Hindlimb muscle (tissue), 1 donor: ENCODE data around the gene NEDD9. TPM values are rescaled to one million over a fixed set of nuclear protein-coding genes. Genes with fewer than 3 reads are reported as not detected.

Experiments used
- DNase-seq: peaks from one replicate; pipeline ENCODE4 v3.0.0-alpha.2; 2013
- polyA plus RNA-seq: library from polyadenylated mRNA; unstranded; fragments of 120-200 nt; gene quantifications from one replicate; pipeline ENCODE4 v1.2.1, GENCODE V29; 2013; ENCODE audit not compliant: insufficient read length

The NEDD9 gene, protein sequence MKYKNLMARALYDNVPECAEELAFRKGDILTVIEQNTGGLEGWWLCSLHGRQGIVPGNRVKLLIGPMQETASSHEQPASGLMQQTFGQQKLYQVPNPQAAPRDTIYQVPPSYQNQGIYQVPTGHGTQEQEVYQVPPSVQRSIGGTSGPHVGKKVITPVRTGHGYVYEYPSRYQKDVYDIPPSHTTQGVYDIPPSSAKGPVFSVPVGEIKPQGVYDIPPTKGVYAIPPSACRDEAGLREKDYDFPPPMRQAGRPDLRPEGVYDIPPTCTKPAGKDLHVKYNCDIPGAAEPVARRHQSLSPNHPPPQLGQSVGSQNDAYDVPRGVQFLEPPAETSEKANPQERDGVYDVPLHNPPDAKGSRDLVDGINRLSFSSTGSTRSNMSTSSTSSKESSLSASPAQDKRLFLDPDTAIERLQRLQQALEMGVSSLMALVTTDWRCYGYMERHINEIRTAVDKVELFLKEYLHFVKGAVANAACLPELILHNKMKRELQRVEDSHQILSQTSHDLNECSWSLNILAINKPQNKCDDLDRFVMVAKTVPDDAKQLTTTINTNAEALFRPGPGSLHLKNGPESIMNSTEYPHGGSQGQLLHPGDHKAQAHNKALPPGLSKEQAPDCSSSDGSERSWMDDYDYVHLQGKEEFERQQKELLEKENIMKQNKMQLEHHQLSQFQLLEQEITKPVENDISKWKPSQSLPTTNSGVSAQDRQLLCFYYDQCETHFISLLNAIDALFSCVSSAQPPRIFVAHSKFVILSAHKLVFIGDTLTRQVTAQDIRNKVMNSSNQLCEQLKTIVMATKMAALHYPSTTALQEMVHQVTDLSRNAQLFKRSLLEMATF
- polyA plus RNA-seq = 9.6 TPM

DNA sequence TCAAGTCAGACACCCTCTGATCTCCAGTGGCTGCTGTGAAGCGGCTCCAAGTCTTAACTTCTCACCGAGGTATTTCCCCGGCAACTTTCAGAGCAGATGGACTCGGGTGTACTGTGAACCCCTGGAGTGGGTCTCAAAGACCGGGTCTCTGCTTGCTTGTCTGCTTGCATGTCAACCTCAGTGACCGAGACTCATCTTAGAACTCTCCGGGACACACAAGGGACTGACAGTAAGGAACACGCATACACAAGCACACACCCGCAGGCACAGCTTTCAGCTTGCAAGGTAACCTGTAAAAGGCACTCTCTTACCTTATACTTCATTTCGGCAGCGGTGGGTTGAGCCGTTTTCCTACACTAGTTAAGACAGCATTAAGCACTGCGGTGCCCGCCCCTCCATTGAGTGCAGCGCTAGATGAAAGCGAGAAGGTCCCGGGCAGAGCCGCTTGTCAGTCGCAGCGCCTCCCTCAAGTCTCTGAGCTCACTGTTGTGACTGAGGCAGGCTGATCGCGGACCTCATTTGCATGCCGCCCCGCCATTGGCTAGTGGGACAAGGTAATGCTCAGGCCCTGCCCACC lies at the start of gene NEDD9:
Gene NEDD9 (minus strand): TSS at position 476 of the 577 bp plus-strand sequence. CDS start 153 bp downstream, at position 323.
- DNase-seq = peak; percentile 92

DNA sequence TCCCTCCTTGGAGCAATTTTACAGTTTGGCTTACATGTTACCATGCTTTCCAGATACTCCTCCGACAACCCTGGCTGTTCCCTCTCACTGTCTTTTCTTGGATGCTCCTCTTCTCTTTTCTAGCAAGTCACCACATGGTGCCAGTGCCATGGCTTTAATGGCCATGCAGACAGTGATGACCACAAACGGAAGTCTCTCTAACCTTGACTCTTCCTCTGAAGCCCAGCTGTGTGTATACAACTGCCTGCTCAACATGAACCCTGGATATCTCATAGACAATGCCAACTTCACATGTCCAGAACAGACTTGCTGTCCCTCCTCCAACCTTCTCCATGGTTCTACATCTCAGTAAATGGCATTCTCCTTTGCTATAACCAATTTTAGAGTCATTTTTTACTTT lies 49.8 kb upstream of the NEDD9 start:
- no peak for DNase-seq

DNA sequence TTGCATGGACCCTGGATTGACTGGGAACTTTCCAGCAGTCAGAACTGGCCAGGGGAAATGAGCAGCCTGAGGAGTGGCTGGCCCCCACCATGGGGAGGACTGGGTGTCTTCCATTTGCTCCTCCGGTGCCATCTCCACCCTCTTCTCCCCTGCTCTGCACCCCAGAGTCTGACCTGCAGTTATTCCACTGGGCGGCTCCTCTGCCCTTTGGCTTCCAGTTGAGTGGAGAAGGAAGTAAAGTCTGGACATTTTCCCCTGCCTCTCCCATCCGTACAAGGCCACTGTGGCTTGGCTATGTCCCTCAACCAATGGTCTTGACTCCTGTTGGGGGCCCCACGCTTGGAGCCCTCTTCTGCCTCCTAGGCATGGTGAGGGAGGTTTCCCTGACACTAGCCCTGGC lies 47.9 kb upstream of the NEDD9 start:
- DNase-seq = no peak

DNA sequence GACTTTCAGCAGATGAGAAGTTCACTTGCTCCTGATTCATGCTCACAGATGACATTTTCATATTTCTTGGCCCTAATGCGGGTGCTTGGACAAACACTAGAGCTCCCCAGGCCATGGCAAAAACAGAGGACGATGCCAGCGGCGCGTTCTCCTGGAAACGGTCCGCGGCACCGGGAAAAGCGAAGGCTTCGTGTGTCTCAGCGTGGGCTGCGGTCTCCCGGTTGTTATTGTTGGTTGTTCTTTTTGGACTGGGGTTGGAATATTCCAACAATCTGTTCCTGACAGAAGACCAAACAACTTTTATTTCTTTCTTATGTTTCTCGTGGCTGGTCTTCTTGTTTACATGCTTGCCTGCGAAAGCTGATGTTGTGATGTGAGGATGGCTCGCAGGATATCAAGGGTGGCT lies 46.8 kb upstream of the NEDD9 start:
- DNase-seq = peak; percentile 29

DNA sequence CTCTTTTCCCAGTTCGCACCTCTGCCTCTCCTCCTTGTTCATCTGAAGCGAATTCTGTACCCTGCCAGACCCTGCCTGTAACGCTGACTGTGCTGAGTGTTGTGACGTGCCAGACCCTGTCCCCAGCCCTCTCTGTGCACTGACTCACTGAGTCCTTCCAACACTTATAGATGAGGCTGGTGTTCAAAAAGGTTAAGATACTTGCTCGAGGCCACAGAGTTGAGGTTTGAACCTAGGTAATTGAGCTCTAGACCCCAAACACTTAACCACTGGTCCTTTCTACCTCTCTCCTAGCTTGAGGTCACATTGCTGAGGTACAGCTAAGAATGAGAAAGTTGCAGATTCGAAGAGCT lies 45.7 kb upstream of the NEDD9 start:
- DNase-seq = no peak

DNA sequence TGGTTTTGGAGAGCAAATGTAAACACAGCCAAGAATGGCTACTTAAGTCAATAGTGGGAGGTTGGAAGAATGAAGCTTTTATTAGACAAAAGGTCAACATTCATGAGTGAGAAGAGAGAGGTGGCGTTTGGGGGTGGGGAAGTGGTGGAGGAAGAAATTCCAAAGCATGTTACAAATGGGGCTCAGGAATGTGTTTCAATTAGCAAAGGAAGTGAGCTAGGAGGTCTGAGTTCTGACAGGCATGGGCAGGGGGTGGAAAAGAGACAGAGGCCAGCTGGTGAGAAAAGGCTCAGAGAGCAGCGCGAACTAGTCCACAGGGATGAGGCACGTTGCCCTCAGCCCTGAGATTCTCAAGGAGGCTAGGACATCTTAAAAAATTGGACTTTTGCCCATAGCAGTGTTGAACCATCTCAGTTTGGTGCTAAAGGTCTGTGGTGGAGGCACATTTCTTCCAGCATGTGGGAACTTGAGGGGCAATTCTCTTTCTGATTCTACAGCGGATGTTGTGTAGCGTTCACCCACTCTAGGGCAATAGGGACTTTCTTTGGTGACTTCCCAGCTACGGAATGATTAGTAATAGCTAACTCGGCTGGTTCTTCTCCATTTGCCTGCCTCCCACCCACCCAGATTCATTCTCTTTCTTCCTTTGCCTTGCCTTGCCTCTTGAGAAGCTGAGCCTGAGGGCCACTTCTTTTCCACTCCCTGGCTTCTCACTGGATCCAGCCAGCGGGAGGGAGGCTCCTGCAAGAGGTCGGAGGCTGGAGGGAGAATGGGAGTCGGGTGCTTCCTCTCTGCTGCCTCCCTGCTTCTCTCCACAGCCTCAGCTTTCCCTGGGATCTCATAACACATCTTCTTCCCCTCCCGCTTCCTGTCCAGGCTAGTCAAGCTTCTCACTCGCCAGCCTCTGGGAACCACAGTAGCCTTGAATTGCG lies 45.1 kb upstream of the NEDD9 start:
- no peak for DNase-seq

DNA sequence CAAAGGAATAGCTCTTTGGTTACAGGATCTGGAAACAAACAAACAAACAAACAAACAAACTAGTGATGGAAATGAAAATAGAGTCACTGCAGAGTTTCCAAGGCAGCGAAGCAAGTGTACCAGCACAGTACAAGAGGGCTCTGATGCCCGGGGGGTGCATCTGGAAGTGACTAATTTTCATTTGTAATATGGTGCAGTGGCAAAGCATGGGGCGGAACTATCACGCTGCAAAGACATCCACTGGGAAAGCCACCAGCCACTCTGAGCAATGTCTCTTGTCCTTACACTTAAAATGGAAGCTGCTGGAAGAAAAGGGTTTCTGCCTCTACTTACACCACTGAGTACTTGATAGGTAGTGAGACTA lies 44.4 kb upstream of the NEDD9 start:
- no peak for DNase-seq

DNA sequence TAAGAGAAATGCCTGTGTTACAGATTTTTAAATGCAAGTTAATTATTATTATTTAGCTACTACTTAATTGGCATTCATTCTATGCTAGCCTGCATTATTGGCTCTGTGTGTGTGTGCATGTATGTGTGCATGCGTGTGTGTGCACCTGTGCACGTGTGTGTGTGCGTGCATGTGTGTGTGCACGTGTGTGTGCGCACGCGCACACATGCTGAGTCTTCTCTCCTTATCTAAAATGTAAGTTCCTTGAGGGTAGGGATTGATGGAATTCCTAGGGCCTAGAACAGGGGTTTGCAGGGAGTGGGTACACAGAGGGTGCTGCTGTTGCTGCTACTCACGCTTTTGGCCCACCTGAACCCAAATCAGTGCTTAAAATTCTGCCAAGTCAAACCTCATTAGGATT lies 43.8 kb upstream of the NEDD9 start:
- DNase-seq = no peak

DNA sequence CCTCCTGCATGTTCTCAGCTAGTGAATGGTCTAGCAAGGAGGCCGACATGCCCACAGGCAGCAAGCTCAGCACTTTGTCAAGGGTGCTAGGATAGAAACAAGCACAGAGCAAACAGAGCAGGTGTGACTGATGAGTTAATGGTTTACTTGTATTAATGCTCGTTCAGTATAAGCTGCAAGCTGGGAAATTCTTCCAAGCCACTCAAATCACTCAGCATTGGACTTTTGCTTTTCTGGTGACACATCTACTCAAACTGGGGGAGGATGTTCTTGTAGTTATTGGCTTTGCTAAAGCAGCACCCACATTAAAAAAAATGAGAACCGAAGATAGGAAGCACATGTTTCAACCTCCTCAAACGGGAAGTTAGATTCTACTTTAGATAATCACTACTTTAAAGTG lies 43.1 kb upstream of the NEDD9 start:
- DNase-seq = no peak

DNA sequence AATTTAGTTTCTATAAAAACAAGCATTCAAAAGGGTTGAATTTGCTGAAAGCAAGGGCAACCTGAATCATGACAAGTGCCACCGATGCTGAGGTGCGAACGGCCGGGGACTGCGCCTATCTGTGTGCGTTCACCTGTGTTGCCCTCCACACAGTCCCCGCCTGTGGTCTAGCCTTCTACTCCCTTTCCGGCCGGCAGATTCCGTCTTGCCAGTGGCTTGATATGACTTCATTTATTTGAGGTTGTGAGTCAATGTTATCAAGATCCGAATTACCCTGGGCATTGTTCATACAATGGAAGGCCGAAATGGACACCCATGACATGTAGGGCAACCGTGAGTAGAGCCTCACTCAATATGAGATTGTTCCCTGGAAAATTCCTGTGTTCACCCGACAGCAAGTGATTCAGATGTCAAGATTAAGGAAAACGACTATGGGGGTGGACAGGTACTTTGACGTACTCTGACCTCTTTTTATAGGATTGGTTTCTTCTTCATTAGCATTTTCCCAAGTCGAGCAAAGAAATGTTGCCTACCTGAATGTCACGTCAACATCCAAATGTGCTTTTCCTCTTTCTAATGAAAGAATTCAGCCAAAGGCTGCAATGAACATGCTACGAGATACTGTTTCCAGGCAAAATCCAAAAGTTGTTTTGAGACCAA lies 41.1 kb upstream of the NEDD9 start:
- no peak for DNase-seq

DNA sequence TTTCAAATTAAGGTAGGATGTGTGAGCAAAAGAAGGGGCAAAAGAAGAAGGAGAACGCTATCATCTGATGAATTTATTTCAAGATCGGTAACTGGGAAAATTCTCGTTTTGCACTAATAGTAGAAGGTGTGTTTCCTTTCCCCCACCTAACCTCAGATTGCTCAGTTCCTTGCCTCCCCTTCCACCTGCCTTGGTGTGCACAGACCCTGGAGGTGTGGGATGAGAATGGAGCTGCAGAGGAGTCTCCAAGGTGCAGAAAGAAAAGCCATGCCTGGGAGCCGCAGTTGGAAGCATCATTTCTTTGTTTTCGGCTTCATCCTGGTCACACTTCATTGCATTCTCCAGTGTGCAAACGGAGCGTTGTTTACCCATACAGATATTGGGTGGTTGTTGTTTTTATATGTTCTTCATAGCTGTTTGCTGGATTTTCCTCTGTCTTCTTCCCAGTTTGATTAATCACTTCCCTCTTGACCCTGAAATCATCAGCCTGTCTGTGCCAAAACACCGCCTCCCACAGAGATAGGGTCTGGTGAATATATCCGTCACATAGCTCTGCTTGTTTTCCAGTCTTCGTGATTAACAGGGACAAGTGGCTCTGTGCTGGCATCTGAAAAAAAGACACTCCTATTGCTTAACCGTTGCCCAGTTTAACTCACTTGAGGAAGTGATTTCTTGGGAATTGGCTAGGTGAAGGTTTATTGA lies 40.2 kb upstream of the NEDD9 start:
- DNase-seq = no peak

DNA sequence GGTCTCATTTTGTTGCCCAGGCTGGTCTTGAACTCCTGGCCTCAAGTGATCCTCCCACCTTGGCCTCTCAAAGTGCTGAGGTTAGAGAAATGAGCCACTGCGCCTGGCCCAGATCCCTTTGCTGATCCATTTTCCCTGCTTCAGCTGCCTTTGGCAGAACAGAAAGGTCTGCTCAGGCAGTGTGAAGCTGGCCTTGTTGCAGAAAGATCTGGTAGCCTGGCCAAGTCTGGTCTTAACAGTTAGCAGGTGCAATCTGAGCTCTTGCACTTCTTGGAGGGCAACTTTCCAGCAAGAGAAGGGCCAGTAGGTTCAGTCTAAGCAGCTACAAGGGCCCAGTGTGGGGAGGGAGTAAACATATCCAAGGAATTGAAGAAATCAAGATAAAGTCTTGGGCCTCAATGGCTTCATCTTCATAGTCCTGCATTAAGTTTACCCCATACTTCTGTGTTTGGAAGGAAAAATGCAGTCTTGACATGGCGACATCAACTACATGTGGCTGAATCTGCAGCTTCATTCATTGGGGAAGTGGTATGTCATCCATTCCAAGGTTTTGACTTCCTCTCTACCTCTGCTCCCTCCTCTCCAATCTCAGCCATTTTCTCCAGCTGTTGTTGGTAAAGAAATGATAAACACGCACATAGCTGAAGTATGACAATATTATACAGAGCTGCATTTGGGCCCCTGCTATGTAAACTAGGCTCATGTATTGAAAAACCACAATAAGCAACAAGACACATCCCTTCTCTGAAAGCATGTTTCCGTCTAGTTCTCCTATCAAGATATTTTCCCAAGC lies 39.0 kb upstream of the NEDD9 start:
- DNase-seq = no peak

DNA sequence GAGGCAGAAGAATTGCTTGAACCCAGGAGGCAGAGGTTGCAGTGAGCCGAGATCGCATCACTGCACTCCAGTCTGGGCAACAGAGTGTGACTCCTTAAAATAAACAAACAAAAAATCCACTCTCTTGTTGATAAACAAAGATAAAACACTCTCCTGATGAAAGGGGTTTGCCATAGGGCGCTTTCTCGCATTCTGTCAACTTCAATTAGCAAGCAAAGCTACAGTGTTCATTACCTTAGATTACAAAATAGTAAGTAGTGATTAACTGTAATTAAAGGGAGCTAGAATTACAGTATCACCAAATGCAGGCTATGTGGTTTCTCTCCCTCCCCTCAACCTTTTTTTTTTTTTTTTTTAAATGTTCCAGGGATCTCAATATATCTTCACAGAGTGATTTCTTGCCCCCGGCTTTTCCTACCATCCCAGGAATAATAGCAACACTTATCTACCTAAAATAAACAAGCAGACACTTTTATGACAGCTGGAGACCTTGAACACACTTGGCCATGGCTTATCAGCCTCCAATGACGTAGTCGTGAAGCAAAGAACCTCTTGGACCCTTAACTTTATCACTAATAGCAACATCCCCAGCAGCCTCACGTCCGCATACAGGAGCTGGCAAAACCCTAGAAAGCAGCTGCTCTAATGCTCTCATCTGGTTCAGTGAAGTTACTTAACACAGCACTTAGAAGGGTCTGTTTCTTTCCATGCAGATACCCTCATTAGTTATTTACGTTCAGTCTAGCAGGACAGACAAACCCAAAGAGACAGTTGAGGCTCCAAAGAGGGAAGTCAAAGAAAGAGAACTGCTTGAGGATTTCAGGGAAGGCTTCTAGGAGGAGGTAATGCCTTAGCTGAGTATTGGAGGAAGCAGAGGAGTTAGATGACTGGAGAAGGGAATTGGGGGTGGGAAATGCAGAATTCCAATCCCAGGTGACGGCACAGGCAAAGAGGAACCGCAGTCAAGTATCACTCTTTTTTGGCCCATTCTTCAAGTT lies 37.9 kb upstream of the NEDD9 start:
- no peak for DNase-seq

DNA sequence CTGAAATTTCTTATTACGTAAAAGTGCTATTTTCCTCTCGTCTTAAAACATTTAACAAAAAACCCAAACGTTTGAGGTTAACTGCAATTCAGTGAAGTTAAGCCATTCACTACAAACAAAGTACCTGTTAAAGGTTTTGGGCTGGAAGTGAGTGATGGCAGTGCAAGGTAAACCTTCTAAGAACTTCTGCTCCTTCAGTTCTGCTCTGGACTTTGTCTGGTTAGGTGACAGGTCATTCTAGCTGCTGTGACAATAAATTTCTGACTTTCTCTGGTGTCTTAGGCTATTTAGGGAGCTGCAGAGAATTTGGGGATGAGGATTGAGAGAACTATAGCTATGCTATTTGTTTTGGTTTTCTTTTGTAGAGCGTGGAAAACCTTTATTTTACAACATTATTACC lies 36.5 kb upstream of the NEDD9 start:
- DNase-seq = no peak

DNA sequence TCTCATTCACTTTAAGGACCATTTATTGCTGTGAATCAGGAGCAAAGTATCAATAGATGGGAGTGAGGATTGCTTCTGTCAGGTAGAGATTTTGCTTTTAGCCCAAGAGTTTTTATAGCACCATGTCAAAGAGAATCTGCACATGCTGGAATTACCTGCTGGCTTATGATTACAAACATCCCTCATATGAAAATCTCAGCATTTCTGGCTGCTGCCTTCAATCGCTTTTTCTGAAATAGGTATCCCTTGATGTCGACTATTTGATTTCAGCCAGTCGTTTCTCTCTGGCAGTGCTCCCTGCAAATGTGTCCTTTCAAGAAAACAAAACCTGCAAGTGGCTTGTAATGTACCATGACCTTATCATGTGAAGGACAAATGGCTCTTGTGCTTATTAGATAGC lies 34.5 kb upstream of the NEDD9 start:
- no peak for DNase-seq

DNA sequence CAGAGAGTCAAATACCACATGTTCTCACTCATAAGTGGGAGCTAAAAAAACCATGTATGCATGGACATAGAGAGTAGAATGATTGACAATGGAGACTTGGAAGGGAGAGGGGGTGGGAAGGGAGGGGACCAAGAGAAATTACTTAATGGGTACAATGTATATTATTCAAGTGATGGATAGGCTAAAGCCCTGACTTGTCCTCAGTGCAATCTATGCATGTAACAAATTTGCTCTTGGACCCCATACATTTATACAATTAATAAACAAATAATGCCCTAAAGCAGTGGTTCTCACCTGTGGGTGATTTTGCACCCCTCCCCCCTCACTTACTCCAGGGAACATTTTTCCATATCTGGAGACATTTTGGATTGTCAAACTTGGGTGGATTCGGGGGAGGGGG lies 33.5 kb upstream of the NEDD9 start:
- no peak for DNase-seq

DNA sequence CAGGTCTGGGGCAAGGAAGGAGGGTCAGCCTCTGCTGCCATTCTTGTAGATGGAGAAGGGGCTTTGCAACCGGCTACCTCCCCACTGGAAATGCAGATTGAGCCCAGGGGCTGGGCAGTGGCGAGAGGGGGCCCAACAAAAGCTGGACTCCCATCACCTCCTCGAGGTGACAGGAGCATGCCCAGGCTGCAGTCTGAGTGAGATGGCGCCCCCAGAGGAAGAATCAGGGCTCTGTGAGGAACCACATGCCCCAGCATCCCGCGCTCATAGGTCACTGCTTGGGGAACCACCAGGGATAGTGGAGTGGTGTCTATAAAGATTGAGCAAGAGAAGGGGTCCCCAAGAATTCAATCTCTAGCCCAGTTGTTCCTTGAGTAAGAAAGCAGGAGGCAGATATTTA lies 31.6 kb upstream of the NEDD9 start:
- DNase-seq = no peak

DNA sequence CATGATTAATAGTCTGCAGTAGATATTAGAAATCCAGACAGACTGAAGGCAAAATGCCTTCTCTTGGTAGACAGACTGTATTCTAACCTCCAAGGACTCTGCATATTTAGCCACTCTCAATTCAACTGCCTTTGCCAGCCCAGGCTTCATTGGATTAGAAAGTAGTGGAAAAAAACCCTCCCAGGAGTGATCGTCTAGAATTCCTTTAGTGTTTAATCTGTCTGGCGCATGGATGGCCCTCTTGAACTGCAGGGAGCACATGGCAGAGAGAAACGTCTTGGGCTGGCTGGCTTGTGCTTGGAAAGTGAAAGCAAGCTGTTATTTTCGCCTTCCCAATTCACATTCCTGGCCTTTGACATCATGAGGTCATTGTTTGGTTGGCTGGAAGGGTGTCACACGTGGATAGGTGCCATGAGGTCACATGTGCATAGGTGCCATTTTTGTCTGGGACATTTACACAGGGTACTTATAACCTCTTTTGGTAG lies 30.9 kb upstream of the NEDD9 start:
- peak; percentile 73 for DNase-seq

DNA sequence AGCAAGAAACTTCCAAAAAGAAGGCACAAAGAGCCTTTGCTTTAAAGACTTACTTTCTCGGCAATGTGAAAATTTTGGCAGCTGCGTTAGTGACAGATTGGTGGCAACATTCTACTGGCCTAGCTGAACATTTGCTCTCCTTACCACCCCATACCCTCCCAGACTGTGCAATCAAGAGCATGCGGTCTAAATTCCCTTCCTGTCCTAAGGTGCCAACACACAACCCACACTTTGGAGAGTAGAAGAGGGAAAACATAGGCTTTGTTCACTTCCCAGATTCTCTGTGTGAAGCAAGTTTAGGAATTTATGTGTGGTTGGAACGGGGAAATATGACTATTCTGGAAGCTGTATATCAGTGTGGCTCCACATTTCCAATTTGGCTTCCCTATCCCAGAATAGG lies 29.8 kb upstream of the NEDD9 start:
- peak; percentile 47 for DNase-seq
